ENCODE results near the gene HOXB3.

The HOXB3 gene

DNA sequence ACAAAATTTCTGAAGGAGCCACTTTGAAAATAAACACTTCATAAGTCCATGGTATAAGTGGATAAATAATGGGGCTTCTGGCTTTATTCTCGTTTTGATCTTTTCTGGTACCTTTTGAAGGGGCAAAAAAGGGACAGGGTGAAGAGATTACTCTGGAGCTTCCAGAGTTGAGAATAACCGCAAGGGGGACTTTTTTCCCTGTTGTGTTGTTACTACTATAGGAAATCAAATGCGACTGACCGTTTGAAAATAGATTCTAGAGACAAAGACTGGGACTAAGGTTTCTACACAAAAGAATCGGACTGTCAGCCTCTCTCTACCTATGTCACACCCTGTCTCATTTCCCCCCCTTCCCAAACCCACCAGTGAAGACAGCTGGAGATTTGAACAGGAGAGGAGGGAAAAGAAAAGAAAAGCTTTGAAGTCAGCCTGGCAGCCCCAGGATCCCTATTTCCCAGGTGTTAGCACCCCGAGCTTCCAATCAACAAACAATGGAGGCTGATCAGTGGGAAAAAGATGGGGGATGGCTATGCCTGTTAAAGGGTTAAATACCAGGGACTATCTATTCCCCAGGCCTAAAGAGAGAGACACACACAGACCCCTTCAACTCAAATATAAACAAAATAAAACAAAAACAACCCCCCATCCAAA, 20.2 kb downstream of the HOXB3 start:
- DNase-seq (ENCODE audit: low spot score) = no peak

GRCh38 chr17:48569240-48569582, 20.8 kb downstream of the HOXB3 start:
- DNase-seq (ENCODE audit: low spot score) = no peak

DNA sequence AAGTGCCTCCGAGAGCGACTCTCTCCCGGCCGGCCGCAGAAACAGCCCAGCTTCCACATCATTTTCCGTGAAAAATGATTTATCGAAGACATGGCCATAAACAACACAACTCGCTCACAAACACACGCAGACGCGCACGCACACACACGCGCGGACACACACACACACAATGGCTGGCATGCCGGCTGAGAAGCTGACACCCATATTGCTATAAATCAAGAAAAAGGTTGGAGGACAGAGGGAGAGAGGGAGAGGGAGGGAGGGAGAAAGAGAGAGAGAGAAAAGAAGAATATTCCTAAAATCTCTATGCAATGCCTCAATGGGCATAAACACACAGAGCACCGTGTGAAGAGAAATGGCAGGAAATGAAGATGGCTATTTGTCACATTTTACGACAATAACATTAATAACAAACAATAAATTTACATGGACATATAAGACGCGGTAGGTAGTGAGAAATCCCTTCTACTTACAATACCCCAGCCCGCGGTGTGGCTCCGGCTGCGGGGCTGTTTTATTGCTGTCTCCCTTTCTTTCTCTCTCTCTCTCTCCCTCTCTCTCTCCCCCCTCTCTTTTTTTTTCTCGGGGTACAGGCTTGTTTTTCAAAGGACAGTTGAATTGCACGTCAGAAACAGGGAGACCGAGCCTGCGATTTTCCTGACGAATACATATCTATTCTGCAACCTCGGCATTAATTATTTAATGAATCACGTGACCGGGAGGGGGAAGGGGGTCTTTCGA, 21.4 kb downstream of the HOXB3 start:
- DNase-seq (ENCODE audit: low spot score) = no peak

DNA sequence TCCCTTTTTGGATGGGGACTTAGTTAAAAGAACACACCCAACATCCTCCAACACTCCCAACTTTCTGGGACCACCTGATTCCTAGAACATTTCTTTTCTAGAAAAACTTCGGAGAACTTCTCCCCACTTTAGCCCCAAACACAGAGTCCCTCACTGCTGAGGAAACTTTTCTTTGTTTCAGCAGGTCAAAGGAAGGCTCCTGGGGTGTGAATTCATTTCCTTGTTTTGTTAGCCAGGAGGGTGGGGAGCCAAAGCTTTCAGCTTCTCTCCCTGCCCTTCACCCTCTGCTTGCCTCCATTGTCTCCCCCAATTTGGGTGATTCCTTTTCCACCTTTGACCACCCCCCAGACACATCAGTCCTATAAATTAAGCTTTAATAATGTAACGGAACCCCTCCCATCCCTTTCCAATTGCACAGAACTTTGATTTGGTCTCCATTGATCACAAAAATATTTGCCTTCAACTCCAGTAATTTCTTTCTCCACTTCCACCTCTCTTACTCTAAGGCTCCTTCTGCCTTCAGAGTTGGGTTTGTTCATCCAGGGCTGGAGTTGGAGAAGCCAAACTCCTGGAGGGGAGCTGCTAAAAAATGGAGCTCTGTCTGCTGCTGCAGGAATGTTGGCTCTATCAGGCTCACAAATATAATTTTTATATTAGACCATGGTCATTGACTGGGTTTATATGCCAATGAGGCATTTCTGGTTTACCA, 22.2 kb downstream of the HOXB3 start:
- DNase-seq (ENCODE audit: low spot score) = no peak

DNA sequence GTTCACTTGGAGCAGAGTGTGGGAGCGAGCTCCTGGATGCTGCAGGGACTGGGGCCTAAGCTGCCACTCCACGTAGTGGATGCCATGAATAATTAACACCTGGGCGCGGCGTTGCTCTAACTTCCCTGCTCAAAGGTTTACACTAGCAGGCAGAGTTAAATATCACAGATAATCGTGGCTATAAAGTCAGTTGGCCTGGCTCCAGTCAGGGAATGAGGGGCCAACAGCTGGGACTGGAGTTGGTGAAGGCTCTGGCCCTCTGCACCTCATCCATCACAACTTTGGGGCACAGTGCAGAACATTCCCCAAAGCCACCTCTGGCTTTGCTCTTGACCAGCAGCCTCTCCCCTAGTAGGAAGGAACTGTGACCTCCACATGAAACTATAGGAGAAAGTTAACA, 22.8 kb downstream of the HOXB3 start:
- no peak for DNase-seq (ENCODE audit: low spot score)

DNA sequence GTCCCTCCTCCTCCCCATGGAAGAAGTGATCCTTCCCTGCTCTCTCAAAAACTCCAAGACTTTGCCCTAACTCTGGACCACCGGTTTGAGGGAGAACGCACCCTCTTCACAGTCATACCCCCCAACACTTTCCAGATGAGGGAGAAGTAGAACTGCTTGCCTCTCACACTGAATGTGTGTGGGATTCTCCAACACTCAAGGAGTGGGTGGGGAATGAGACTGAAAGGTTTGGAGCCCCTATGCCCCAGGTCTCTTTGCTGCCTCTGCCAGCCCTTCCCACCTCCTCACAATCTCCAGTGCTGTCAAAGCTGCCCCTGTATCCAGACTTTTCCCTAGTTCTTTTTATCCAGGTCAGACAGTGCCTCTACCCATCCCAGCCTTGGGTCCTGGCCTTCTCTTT, 23.3 kb downstream of the HOXB3 start:
- DNase-seq (ENCODE audit: low spot score) = no peak

DNA sequence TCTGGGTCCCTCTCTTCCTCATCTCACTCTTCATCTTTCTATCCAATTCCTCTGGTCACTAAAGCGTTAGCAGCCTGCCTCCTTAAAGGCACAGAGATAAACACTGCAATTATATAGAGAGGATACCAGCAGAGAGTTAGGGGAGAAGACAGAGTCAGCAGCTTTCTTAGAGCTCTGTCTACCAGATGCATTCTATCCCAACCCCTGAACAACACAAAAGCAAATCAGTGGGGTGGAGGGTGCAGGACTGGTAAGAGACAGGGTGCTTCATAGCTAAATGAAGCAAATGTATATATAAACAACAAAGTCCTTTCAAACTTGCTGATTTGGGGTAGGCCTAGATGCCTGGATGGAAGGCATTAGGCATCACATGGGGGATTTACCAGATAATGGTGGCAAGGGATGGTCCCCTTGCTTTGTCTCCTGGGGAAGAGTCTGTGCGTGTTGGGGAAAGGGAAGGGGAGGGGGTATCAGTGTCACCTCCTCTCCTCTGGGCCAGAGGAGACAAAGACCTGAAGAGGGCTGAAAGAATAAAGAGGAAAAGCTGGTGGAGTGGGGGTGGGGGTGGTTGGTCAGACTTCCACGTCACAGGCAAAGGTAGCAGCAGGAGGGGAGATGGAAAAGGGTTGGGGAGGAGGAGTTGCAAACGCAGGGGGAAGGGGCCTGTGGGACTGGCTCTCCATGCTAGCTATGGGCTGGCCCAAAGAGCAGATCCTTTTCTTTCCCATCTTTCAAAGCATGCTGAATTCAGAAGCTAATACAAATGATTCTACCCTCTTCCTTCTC, 23.9 kb downstream of the HOXB3 start:
- DNase-seq (ENCODE audit: low spot score) = no peak

DNA sequence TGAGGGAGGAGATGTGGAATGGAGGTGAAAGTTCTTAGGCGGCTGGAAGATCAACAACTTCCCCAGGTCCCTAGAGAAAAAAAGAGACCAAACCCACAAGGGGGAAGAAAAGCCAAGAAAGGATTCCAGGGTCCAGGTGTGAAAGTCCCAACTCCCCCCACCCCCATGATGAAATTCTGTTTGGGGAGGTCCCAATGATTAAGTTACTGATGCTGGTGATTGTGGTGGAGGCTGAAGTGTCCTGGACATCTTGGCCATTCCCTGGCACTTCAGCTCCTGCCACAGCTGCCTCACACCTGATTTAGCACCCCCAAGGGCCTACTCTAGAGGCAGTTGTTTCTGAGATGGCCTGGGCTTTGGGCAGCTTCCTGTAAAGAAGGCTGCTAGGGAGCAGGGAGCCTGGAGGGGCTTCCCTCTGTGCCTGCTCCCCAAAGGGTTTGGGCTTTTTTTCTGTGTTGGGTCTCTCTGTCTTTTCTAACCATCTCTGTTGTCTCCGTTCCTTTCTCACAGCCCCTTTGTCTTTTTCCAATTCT, 25.0 kb downstream of the HOXB3 start:
- no peak for DNase-seq (ENCODE audit: low spot score)

- peak; percentile 56 for DNase-seq (ENCODE audit: low spot score)
Observed at GRCh38 chr17:48564188-48565021, 25.6 kb downstream of the HOXB3 start.

DNA sequence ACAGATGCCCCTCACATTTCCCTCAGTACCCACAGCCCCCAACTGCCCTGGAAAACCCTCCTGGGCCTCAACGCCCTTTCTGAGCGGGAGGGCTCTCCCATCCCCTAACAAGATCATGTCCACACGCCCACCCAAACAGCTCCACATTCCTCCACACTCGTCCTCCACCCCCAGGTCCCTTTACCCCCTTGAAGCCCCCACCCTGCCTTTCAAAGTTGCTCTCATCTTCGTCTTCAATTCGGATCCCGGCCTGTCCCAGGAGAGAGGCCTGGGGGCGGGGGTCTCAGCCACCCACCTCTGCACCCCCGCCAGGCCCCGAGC, 26.2 kb downstream of the HOXB3 start:
- no peak for DNase-seq (ENCODE audit: low spot score)

DNA sequence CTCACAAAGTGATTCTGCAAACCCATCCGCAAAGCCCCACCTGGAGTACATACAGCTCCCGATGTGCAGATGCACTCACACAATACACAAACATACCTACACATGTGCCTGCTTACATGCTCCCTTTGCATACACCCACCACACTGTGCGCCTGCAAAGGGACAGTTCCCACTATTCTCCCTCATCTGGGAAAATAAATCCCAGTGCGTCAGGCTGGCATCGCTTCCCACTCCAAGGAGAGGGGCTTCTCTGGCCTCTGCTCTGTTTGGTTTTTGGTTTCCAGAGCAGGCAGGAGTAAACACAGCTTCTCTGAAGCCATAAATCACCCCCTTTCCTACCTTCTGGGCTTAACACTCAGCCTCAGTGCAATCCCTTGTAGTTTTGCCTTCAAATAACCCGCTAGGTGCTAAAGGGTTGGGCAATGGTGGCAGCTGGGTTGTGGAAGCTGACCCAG, 26.6 kb downstream of the HOXB3 start:
- DNase-seq (ENCODE audit: low spot score) = no peak

DNA sequence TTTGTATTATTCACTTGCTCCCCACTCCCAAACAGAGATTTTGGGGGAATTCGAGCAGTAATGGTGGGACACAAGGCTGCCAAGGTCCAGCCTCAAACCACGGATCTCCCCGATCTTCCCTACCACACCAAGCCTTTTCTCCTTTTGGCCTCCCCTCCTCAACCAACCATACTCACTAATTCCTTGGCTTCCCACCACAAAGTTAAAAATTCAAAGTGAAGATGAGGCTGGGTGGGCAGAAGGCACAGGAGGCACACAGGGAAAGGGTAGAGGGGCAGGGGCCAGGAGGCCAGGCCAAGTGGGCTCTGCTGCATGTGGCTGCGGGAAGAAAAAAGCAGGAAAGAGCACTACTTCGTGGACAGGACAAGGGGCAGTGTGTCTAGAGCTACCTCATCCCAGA, 27.1 kb downstream of the HOXB3 start:
- DNase-seq (ENCODE audit: low spot score) = no peak

- no peak for DNase-seq (ENCODE audit: low spot score)
Observed at GRCh38 chr17:48561884-48562810, 27.9 kb downstream of the HOXB3 start.

GRCh38 chr17:48559840-48560817, 29.9 kb downstream of the HOXB3 start:
- no peak for DNase-seq (ENCODE audit: low spot score)

- DNase-seq (ENCODE audit: low spot score) = no peak
Observed at GRCh38 chr17:48559122-48559839, 30.8 kb downstream of the HOXB3 start.

DNA sequence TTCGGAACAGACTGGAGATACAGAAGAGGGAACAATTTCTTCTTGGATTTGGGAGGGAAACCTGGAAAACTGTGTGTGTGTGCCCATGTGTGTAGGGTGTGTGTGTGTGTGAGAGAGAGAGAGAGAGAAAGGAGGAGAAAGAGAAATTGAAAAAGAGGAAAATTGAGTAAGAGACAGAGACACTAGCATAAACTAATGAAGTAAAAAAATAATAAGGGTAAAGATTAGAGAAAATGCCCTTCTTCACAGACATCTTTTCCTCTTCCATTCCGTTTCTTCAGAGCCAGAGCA, 31.3 kb downstream of the HOXB3 start:
- no peak for DNase-seq (ENCODE audit: low spot score)

DNA sequence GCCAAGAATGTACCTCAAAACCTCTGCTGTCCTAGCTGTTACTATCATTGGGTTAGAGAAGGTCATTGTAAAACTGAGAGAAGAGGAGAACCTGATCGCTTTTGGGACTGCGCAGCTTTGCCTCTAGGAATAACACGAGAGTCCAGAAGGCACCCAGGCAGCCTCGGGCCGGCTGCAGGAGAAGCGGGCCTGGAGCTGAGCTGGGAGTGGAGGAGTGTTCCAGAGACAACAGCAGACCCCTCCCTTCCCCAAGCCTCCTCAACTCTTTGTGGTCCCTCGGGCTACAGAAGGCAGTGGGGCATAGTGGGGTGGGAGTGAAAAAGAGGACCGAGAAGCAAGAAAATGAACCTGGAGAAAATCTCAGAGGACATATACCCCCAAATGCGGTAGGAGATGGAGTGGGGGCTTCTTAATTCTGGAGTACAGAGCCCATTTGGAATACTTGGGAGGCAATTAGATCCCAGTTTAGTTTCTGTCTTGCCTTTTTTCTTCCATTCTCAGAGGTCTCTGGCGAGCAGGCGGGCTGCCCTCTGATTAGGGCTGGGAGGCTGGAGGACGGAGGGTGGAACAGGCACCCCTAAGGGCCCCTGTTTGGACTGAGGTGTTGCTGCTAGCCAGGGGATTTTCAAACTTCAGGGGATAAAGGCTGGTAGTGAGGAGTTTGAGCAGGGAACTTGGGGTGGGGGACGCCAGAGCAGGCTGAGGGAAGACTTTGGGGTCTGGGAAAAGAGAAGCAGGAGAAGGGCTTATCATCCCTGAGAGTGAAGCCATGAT, 31.8 kb downstream of the HOXB3 start:
- no peak for DNase-seq (ENCODE audit: low spot score)

All from GM03348 (cell line).